GM19035 (cell line): Measurements from ENCODE around the gene BAD.

Experiments used
- ATAC-seq: cut with Tn5 transposase; IDR thresholded peaks from one replicate; pipeline ENCODE4 v1.9.1; 2021; ENCODE audit not compliant: unreplicated experiment

BAD gene

GRCh38 chr11:64246871-64247728 is 37.4 kb downstream of the BAD start, which contains the start of gene PPP1R14B:
TSS of gene PPP1R14B (minus strand) at chr11:64246943. CDS start at chr11:64246673, 270 bp downstream.
- peak; percentile 38 for ATAC-seq

- peak; percentile 14 for ATAC-seq
Observed at GRCh38 chr11:64246621-64246870, 37.9 kb downstream of the BAD start.

DNA sequence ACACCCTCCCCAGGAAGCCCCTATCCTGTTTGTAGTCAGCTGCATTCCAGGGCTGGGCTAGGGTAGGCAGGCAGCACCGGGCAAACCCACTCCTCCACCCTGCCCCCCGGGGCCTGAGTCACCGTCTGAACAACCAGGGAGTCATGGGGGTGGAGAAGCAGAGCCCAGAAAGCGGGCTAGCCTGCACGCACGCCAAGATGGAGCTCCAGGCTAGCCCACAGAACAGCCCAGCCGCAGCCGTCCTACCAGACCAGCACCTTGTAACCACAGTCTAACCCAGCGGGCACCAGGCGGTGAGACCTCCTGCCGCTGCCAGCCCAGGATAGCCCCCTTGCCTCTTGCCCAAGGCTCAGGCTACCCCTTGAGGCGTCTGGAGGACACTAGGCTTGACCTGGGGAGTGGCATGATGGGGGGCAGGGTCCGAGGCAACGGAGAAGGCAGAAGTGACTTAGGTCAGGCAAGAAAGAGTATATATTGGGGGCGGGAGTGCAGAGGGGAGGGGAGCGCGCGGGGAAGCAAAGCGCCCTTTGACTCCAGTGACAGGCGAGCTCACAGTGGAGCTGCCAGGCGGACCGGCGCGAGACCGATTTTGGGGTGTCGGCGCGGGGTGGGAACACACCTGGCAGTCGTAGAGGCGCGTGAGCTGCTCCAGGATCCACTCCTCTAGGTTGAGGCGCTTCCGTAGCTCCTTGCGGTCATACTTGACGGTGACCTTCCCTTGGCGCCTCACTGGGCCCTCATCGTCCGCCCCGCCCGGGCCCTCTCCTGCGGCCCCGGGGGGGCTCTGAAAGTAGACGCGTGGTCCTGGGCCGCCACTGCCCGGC is 38.5 kb downstream of the BAD start:
- ATAC-seq = no peak

DNA sequence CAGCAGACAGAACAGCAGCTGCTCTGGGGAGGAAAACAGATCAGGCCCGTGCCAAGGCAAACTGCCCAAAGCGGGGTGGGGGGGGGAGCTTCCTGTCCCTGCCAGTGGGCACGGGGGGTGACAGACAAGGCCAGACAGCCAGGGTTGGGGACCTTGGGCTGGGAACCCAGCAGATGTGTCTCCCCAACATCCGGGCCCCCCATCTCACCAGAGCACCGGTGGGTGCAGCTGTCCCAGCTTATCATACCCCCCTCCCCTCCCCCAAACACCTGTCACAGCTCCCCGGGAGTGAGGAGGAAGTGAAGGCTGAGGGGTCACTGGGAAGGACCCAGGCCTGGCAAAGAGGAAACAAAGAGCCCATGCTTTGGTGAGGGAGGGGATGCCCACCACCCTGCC is 39.1 kb downstream of the BAD start:
- ATAC-seq = no peak

- no peak for ATAC-seq
Observed at GRCh38 chr11:64244966-64245365, 39.5 kb downstream of the BAD start.

DNA sequence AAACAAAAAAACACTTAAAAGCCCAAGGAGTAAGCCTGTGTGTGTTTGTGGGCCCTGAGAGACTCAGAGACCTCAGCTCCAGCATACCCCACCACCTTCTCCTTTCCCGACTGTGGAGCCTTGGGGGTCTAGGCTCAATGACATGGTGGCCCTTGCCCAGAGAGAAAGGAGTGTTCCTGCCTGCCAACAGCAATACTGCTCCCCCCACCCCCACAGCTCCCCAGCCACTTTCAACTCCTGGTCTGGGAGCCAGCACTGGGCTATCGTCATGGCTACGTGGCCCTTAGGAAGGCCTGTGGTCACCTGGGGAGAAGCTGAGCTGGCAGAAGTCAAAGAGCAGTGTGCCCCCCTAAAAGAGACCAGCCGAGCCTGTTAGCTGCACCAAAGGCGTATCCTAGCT is 40.4 kb downstream of the BAD start:
- ATAC-seq = no peak

- no peak for ATAC-seq
Observed at GRCh38 chr11:64243236-64243854, 41.1 kb downstream of the BAD start.

DNA sequence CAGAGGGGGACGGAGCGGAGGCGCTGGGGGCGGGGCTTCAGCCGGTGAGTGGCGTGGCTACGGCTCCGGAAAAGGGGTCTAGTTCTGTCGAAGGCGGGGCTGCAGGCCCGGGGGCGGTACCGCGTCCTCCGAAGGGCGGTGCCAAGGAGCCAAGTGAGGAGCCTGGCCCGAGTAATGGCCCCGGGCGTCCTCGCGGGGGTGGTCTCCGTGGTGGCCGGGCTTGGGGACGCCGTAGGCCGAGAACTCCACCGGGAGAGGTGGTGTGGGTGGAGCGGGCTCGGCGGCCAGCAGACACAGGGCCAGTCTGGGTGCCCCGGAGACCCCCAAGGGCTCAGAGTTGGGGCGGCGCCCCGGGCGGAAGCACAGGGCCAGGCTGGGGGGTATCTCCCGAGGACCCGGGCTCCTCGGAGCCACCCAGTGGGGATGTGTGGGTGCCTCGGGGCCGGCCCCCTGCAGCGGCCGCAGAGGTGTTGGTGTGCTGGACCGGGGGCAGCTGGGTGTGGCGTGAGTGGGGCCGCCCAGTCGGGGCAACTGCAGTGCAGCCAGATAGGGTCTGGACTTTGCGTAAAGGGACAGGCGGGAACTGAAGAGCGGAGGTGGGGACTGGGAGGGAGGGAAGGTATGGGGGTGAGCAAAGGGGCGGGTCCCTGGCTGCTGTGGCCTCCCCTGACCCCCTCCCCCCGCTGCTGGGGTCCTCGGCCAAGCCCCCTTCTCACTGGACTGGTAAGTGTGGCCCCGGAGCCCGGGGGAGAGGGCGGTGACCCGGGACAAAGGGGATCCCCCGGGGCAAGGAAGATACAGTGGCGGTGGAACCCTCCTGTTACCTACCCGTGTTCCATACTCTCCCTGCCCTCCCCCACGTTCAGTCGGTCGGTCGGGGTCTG is 42.7 kb downstream of the BAD start:
- ATAC-seq = peak; percentile 8

DNA sequence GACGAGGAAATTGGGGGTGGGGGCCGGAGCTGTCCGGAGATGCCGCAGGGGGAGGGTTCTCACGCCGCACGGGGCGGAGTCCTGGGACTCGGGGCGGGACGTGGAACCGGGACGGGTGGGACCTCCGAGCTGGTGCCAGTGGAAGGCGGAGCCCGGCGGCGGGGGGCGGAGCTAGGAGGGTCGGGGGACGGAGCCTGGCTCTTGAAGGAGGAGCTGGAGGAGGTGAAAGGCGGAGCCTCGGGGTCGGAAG is 43.3 kb downstream of the BAD start:
- ATAC-seq = peak; percentile 64

GRCh38 chr11:64240435-64241240 is 43.8 kb downstream of the BAD start, which contains the start of gene FKBP2:
TSS of gene FKBP2 (plus strand) at chr11:64241095. CDS start at chr11:64242388, 1,293 bp downstream.
- ATAC-seq = peak; percentile 54

GRCh38 chr11:64239662-64240434 is 44.6 kb downstream of the BAD start:
- ATAC-seq = no peak

DNA sequence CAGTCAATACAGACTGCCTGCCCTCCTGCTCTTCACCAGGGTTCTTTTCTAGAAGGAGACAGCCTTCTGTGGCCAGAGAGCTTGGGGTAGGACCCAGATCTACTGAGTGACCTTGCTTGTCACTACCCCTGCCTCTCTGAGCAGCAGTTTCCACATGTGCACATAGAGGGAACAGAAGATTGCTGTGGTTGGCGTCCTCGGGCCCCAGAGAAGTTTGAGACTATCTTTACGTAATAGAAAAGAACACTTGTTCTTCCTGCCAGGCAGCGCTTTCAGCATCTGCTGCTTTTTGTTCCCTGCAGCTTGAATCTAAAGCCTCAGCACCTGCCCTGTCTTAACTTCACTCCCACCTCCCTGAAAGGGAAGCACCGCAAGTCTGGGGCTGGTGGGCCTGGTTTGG is 45.5 kb downstream of the BAD start:
- ATAC-seq = no peak

DNA sequence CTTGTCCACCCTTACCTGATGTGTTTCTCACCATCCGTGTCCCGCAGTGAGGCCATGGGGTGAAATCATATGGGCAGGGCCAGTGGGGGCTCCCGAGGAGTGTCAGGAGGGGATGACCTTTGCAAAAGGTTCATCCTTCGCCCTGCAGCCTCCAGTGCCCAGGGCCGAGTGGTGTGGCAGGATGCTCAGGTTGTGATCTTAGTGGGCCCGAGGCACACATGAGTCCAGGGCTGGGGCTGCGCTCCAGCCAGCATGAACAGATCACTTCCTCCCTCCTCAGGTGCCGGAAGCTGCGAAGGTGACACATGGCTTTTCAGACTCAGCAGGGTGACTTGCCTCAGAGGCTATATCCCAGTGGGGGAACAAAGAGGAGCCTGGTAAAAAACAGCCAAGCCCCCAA is 46.4 kb downstream of the BAD start:
- ATAC-seq = no peak

GRCh38 chr11:64237484-64237951 is 46.9 kb downstream of the BAD start:
- no peak for ATAC-seq

DNA sequence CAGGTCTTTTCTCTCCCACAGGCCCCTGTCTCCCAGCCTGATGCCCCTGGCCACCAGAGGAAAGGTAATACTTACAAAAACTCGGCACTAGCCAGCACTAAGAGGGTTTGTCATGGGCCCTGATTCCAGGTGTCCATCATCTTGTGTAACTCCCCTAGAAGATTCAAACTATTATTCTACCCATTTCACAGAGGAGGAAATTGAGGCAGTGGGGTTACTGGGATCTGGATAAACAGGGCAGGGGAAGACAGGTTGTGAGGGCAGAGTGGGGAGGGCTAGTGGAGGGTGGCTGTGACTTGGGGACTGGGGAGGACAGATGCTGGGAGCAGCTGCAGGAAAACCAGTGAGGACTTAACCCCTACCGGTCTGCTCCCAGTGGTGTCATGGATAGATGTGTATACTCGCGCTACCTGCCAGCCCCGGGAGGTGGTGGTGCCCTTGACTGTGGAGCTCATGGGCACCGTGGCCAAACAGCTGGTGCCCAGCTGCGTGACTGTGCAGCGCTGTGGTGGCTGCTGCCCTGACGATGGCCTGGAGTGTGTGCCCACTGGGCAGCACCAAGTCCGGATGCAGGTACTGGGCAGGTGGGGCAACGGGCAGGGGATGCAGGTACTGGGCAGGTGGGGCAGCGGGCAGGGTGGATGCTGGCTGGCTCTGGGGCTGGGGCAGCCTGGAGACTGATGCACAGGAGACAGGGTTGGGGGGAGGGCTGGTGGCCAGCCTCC is 48.9 kb downstream of the BAD start:
- no peak for ATAC-seq

GRCh38 chr11:64234647-64235379 is 49.7 kb downstream of the BAD start:
- ATAC-seq = peak; percentile 17

GRCh38 chr11:64233913-64234586 is 50.4 kb downstream of the BAD start, which contains the start of gene VEGFB:
TSS of gene VEGFB (plus strand) at chr11:64234584. CDS start at chr11:64234834, 250 bp downstream.
- ATAC-seq = peak; percentile 33
